GM12864 (cell line): ENCODE data around the gene NUP210L.
A peak's percentile ranks its signal among the peaks of the same experiment; 100 is the strongest.

Experiments used
- DNase-seq: peaks from one replicate; pipeline ENCODE4 v3.0.0-alpha.2; 2011; ENCODE audit warnings: low read depth
- H3K4me3 ChIP-seq: 2 replicates; pipeline ENCODE4 v1.5.1; 2011; ENCODE audit warnings: mild to moderate bottlenecking, low read depth, low read length, control low read depth
- TF ChIP-seq, protein P1 (sequence below): IDR thresholded peaks from 2 replicates; pipeline ENCODE4 v1.5.1; 2011; ENCODE audit warnings: low read depth, mild to moderate bottlenecking, moderate library complexity, low read length, control low read depth, inconsistent platforms; ENCODE audit errors: missing control alignments

NUP210L gene

GRCh38 chr1:153957744-153958110, 197.1 kb downstream of the NUP210L start:
- H3K4me3 ChIP-seq: peak overlapping the region; percentile 94
- DNase-seq: no peak
- TF ChIP-seq, protein P1, sequence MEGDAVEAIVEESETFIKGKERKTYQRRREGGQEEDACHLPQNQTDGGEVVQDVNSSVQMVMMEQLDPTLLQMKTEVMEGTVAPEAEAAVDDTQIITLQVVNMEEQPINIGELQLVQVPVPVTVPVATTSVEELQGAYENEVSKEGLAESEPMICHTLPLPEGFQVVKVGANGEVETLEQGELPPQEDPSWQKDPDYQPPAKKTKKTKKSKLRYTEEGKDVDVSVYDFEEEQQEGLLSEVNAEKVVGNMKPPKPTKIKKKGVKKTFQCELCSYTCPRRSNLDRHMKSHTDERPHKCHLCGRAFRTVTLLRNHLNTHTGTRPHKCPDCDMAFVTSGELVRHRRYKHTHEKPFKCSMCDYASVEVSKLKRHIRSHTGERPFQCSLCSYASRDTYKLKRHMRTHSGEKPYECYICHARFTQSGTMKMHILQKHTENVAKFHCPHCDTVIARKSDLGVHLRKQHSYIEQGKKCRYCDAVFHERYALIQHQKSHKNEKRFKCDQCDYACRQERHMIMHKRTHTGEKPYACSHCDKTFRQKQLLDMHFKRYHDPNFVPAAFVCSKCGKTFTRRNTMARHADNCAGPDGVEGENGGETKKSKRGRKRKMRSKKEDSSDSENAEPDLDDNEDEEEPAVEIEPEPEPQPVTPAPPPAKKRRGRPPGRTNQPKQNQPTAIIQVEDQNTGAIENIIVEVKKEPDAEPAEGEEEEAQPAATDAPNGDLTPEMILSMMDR: no peak

DNA sequence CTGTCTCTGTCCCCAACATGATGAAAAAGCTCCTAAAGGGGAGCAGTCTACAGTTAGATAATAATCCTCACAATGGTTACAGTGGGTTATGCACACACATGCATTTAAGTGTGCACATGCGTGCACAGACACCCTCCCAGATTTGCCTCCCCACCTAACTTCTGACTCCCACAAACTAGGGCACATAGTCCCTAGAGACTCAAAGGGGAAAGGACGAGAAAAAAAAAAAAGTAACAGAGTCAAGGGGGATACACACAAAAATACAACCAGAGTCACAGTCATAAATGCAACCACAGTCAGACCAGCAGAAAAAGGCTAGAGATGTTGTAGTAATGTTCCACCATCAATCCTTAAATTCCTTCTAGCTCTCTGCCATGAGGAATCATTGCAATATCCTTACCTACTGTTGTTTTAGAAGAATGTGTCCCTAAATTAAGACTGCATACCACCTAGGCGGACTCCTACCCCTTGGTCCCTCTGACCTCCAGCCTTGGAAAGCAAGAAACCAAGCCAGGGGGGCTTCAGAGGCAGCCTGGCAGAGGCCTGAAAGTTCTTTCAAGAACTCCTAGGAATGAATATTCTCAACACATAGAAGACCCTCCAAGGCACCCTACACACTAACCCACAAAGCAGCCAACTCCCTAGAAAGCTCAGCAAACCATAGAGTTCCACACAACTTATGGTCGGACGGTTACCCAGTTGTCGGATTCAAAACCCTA, 197.7 kb downstream of the NUP210L start:
- H3K4me3 ChIP-seq: peak overlapping the region; percentile 94
- TF ChIP-seq, protein P1: no peak
- no peak for DNase-seq

DNA sequence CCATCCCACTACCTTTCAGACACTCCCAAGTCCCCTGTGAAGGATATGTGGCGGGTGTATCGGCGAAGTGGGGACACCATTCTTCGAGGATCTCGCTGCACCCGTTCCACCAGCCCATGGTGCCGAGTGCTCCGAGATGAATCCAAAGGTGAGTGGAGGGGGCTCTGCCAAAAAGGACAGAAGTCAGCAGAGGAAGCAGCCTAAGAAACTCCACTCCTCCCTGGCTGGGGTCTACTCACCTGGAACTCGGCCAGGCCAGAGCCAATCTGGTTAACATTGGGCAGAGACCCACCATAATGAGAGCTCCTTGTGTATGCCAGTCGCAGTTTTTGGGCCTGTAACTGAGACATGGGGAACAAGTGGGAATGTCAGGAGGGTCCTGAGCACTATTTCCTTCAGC, 200.0 kb downstream of the NUP210L start:
- TF ChIP-seq, protein P1: no peak
- no peak for DNase-seq
- no peak overlapping the region for H3K4me3 ChIP-seq

DNA sequence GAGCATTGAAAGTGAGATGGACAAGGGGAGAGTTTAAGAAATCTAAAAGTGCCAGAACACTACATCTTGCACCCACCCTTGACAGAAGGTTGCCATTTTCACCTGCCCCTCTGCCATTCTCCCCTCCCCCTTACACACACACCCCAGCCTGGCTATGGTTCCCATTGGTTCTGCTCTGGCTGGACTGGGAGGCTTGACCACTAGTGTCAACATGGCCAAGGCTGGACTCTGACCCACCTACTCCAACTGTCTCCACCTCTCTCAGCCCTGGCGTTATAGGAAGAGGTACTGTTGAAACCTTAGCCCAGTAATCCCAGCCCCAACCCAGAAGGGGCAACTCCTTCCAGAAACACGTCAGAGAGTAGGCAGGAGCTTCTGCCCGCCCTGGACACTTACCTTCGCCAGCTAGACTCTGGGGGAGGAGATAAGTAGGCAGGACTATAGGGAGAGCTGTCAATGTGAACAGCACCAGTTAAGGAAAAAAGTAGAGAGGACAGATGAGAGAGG, 201.0 kb downstream of the NUP210L start:
- no peak overlapping the region for H3K4me3 ChIP-seq
- TF ChIP-seq, protein P1: no peak
- no peak for DNase-seq

DNA sequence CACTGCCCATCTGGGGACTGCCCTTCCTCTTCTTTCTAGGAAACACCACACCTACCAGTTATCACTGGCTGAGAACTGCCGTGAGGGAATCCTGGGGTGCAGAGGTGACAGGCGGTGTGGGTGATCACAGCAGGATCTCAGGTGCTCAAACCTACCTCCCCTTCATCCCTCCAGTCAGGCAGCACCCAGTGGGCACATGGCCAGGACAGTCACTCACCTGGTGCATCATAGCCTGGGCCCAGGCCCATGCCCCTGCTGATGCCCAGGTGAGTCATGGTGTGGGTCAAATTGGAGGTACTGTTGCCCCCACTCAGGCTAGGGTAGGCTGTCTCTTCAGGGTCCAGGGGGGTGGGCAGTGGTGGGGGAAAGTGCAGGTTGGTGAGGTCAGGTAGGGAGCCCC, 203.1 kb downstream of the NUP210L start:
- H3K4me3 ChIP-seq: no peak overlapping the region
- DNase-seq: no peak
- TF ChIP-seq, protein P1: no peak

DNA sequence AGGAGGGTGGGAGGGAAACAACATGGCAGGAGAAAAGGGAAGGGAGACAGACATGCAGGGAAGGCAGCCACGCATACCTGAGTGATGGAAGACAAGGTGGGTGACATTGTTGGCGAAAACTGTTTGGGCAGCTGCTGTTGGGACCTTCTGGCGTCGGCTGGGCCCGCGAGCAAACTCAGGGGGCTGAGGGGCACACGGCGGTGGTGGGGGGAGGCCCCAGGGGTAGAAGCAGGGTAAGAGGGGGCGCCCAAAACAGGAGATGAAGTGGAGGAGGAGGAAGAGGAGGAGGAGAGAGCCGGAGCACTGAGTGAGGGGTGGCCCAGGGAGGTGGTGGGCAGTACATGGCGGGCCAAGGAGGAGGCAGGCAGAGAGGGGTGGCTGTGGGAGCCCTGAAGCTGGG, 203.7 kb downstream of the NUP210L start:
- H3K4me3 ChIP-seq: no peak overlapping the region
- TF ChIP-seq, protein P1: no peak
- DNase-seq: no peak
